ENCODE results near the gene ADO. TPM values are rescaled to one million over a fixed set of nuclear protein-coding genes. Genes with fewer than 3 reads are reported as not detected.
A peak's percentile ranks its signal among the peaks of the same experiment; 100 is the strongest.

Gene ADO
- total RNA-seq, 1 donor from 2014 or later, result 41.0 TPM

DNA sequence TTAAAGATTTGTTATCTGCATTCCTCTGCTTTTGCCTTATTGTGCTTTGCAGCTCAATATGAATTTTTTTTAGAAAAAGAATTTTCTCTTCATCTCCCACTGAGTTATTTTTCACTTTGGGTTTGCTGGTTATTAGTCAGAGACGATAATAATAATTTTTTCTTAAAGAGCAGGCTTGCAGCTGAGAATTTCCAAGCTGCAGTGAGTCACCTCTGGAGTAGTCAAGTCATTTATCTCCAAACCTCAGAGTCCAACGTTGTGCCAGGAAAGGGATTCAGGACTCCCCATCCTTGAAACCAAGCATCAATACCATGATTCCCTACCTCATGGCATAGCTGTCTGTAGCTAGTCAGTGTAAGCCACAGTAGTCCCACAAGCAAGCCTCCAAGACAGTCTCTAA, 26.8 kb downstream of the ADO start:
- no peaks in the 10 kb centered on the region for H3K27me3 Mint-ChIP-seq (ENCODE audit: low read depth)
- no peak for DNase-seq (ENCODE audit: low read depth, low spot score)
- TF ChIP-seq, protein P1, sequence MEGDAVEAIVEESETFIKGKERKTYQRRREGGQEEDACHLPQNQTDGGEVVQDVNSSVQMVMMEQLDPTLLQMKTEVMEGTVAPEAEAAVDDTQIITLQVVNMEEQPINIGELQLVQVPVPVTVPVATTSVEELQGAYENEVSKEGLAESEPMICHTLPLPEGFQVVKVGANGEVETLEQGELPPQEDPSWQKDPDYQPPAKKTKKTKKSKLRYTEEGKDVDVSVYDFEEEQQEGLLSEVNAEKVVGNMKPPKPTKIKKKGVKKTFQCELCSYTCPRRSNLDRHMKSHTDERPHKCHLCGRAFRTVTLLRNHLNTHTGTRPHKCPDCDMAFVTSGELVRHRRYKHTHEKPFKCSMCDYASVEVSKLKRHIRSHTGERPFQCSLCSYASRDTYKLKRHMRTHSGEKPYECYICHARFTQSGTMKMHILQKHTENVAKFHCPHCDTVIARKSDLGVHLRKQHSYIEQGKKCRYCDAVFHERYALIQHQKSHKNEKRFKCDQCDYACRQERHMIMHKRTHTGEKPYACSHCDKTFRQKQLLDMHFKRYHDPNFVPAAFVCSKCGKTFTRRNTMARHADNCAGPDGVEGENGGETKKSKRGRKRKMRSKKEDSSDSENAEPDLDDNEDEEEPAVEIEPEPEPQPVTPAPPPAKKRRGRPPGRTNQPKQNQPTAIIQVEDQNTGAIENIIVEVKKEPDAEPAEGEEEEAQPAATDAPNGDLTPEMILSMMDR (conservative IDR thresholded peaks at IDR 0.05), result no peak
- no peak overlapping the region for H3K27ac Mint-ChIP-seq (ENCODE audit: unreplicated experiment)
- H3K36me3 Mint-ChIP-seq (ENCODE audit: low read depth), result peaks cover 3% of the 10 kb centered on the region
- H3K9me3 Mint-ChIP-seq, result peaks cover 8% of the 10 kb centered on the region
- H3K4me3 Mint-ChIP-seq, result no peak overlapping the region
- H3K4me1 Mint-ChIP-seq, result no peaks in the 10 kb centered on the region

GRCh38 chr10:62839590-62839989, 35.1 kb downstream of the ADO start:
- H3K27me3 Mint-ChIP-seq (ENCODE audit: low read depth), result no peaks in the 10 kb centered on the region
- H3K9me3 Mint-ChIP-seq, result peaks cover 4% of the 10 kb centered on the region
- no peak overlapping the region for H3K4me3 Mint-ChIP-seq
- no peak for DNase-seq (ENCODE audit: low read depth, low spot score)
- no peaks in the 10 kb centered on the region for H3K4me1 Mint-ChIP-seq
- H3K36me3 Mint-ChIP-seq (ENCODE audit: low read depth), result no peaks in the 10 kb centered on the region
- TF ChIP-seq, protein P1 (conservative IDR thresholded peaks at IDR 0.05), result no peak
- H3K27ac Mint-ChIP-seq (ENCODE audit: unreplicated experiment), result no peak overlapping the region

DNA sequence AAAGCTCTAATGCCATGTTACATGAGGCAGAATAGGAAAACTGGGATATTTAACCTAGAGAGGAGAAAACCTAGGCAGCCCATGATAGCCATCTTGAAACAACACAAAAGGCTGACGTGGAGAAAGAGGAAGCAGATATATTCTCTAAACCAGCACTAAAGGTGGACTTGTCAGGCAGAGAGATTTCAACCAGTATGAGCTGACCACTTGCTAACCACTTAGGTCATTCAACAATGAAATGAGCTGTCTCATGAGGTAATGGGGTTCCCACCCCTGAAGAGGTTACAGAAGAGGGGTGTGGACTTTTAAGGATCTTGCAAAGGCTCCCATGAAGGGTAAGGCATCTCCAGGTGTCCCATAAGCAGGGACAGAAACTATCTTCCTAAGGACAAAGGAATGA, 38.5 kb downstream of the ADO start:
- DNase-seq (ENCODE audit: low read depth, low spot score), result no peak
- Mint-ChIP-seq H3K4me1 (no peaks in the 10 kb centered on the region), H3K27me3 (ENCODE audit: low read depth) (no peaks in the 10 kb centered on the region), H3K4me3 (no peak overlapping the region), H3K27ac (ENCODE audit: unreplicated experiment) (no peak overlapping the region), H3K36me3 (ENCODE audit: low read depth) (no peaks in the 10 kb centered on the region), H3K9me3 (peaks cover 17% of the 10 kb centered on the region)
- TF ChIP-seq, protein P1 (conservative IDR thresholded peaks at IDR 0.05), result no peak

GRCh38 chr10:62843600-62843999, 39.1 kb downstream of the ADO start:
- TF ChIP-seq, protein P1 (conservative IDR thresholded peaks at IDR 0.05), result no peak
- Mint-ChIP-seq H3K27me3 (ENCODE audit: low read depth) (no peaks in the 10 kb centered on the region), H3K27ac (ENCODE audit: unreplicated experiment) (peak overlapping the region; percentile 32), H3K4me1 (no peaks in the 10 kb centered on the region), H3K36me3 (ENCODE audit: low read depth) (no peaks in the 10 kb centered on the region), H3K9me3 (peaks cover 22% of the 10 kb centered on the region), H3K4me3 (no peak overlapping the region)
- no peak for DNase-seq (ENCODE audit: low read depth, low spot score)

- Mint-ChIP-seq H3K27me3 (ENCODE audit: low read depth) (no peaks in the 10 kb centered on the region), H3K4me1 (no peaks in the 10 kb centered on the region), H3K27ac (ENCODE audit: unreplicated experiment) (no peak overlapping the region), H3K9me3 (peaks cover 23% of the 10 kb centered on the region), H3K4me3 (no peak overlapping the region), H3K36me3 (ENCODE audit: low read depth) (peaks cover 4% of the 10 kb centered on the region)
- DNase-seq (ENCODE audit: low read depth, low spot score), result no peak
- TF ChIP-seq, protein P1 (conservative IDR thresholded peaks at IDR 0.05), result no peak
Measured at GRCh38 chr10:62844280-62845011, 39.9 kb downstream of the ADO start.

All from neural crest cell (in vitro differentiated cells).